GM21717 (cell line): ENCODE data around the gene NEUROD2.
"Not testable (repeated sequence)": the region's sequence is repeated elsewhere in the genome, so short reads cannot be mapped to it uniquely, and the experiment has no call there.

Experiments
- ATAC-seq: cut with Tn5 transposase; IDR thresholded peaks from one replicate; pipeline ENCODE4 v1.9.1; 2021; ENCODE audit warnings: mild to moderate bottlenecking, moderate library complexity; ENCODE audit not compliant: unreplicated experiment

NEUROD2 gene

GRCh38 chr17:39603304-39604016, 4.3 kb downstream of the NEUROD2 start:
- no peak for ATAC-seq

- no peak for ATAC-seq
These were observed 5.0 kb downstream of the NEUROD2 start for GRCh38 chr17:39602533-39603303.

GRCh38 chr17:39601758-39602532, 5.8 kb downstream of the NEUROD2 start:
- no peak for ATAC-seq

- no peak for ATAC-seq
These were observed 6.6 kb downstream of the NEUROD2 start for GRCh38 chr17:39600997-39601597.

- no peak for ATAC-seq
These were observed 7.3 kb downstream of the NEUROD2 start for GRCh38 chr17:39600288-39600996.

- ATAC-seq = no peak
These were observed 8.0 kb downstream of the NEUROD2 start for GRCh38 chr17:39599665-39600231.

- no peak for ATAC-seq
These were observed 8.6 kb downstream of the NEUROD2 start for GRCh38 chr17:39599004-39599664.

GRCh38 chr17:39598630-39599003, 9.1 kb downstream of the NEUROD2 start:
- ATAC-seq = no peak

- ATAC-seq = no peak
These were observed 9.7 kb downstream of the NEUROD2 start for GRCh38 chr17:39598047-39598481.

GRCh38 chr17:39597372-39598046, 10.2 kb downstream of the NEUROD2 start:
- no peak for ATAC-seq

GRCh38 chr17:39596543-39597267, 11.0 kb downstream of the NEUROD2 start:
- ATAC-seq = no peak

GRCh38 chr17:39595928-39596510, 11.7 kb downstream of the NEUROD2 start:
- no peak for ATAC-seq

- no peak for ATAC-seq
These were observed 12.4 kb downstream of the NEUROD2 start for GRCh38 chr17:39595294-39595693.

- ATAC-seq = no peak
These were observed 14.3 kb downstream of the NEUROD2 start for GRCh38 chr17:39593371-39593770.

GRCh38 chr17:39591958-39592954, 15.5 kb downstream of the NEUROD2 start:
- no peak for ATAC-seq

- ATAC-seq = not testable (repeated sequence)
These were observed 17.5 kb downstream of the NEUROD2 start for GRCh38 chr17:39590180-39590579.

GRCh38 chr17:39582658-39583057, 25.1 kb downstream of the NEUROD2 start:
- no peak for ATAC-seq
